HG03108 (cell line): Measurements from ENCODE around the gene OGFOD3.

ENCODE experiments used
- ATAC-seq: cut with Tn5 transposase; IDR thresholded peaks from one replicate; pipeline ENCODE4 v1.9.1; 2021; ENCODE audit warnings: moderate library complexity; ENCODE audit not compliant: unreplicated experiment

OGFOD3 gene

GRCh38 chr17:82342361-82343079 is 75.9 kb downstream of the OGFOD3 start:
- ATAC-seq: no peak

- ATAC-seq: no peak
Observed at GRCh38 chr17:82339634-82340580, 78.5 kb downstream of the OGFOD3 start.
